Gastroesophageal sphincter (tissue), 4 donors: ENCODE measurements around the gene EPHX1. TPM values are rescaled to one million over a fixed set of nuclear protein-coding genes. Genes with fewer than 3 reads are reported as not detected.
A peak's percentile ranks its signal among the peaks of the same experiment; 100 is the strongest.

Experiments used
- ATAC-seq: fragments of 150-250 bp; one replicate; pipeline ENCODE4 v1.9.1; 2016; ENCODE audit warnings: mild to moderate bottlenecking, moderate library complexity
- H3K27ac ChIP-seq, 4 donors: fragments of 200-600 bp; sonication (generic) in 3 of 4; 1 replicate in 3 of 4; 2 replicates in 1 of 4; pipeline ENCODE4 v1.5.1; 2016 to 2019
- H3K27me3 ChIP-seq: fragments of 200-600 bp; sonication (generic); one replicate; pipeline ENCODE4 v1.5.1; 2019
- H3K36me3 ChIP-seq, 2 donors: fragments of 200-600 bp; sonication (generic); one replicate each; pipeline ENCODE4 v1.5.1; 2019; ENCODE audit warnings: control low read depth in 1 of 2
- H3K4me1 ChIP-seq, 3 donors: fragments of 200-600 bp; sonication (generic); 1 replicate in 2 of 3; 2 replicates in 1 of 3; pipeline ENCODE4 v1.5.1; 2016 to 2019; ENCODE audit warnings: control low read depth in 2 of 3
- H3K4me3 ChIP-seq, 2 donors: fragments of 200-600 bp; sonication (generic); one replicate each; pipeline ENCODE4 v1.5.1; 2019; ENCODE audit warnings: mild to moderate bottlenecking in 1 of 2, moderate library complexity in 1 of 2
- H3K9me3 ChIP-seq, 3 donors: fragments of 200-600 bp; sonication (generic); one replicate each; pipeline ENCODE4 v1.5.1; 2017 to 2019; ENCODE audit warnings: control low read depth in 2 of 3
- CTCF ChIP-seq, 4 experiments: fragments of 200-600 bp in 2 of 4; fragments of 450-650 bp in 2 of 4; sonication (generic) in 1 of 4; IDR thresholded peaks; one replicate each; pipeline ENCODE4 v1.5.1; 2017 to 2019; ENCODE audit warnings: antibody characterized with exemption in 4 of 4, mild to moderate bottlenecking in 2 of 4, moderate library complexity in 2 of 4
- EP300 ChIP-seq: sonication (generic); formaldehyde crosslinking; IDR thresholded peaks from one replicate; pipeline ENCODE4 v1.6.1; 2017; ENCODE audit warnings: antibody characterized with exemption, mild to moderate bottlenecking
- POLR2A ChIP-seq, 2 donors: fragments of 450-650 bp; IDR thresholded peaks; one replicate each; pipeline ENCODE4 v1.6.1; 2017; ENCODE audit warnings: antibody characterized with exemption in 2 of 2, mild to moderate bottlenecking in 2 of 2, moderate library complexity in 1 of 2
- POLR2AphosphoS5 ChIP-seq: sonication (generic); formaldehyde crosslinking; IDR thresholded peaks from one replicate; pipeline ENCODE4 v1.6.1; 2017; ENCODE audit warnings: antibody characterized with exemption
- WGBS, 2 donors: methylation state at CpG; one replicate each; pipeline ENCODE4 v1.1.5; 2018; ENCODE audit warnings: low coverage in 1 of 2; 5-methylcytosine and 5-hydroxymethylcytosine counted together
- total RNA-seq, 4 donors: library from RNA; depleted of rRNA; stranded (reverse); fragments of >200 nt; gene quantifications; one replicate each; pipeline ENCODE4 v1.1.0, GENCODE V29; 2016

Gene EPHX1
- total RNA-seq, 4 donors from 2014 or later: 74.0 to 133 (median 101) TPM

DNA sequence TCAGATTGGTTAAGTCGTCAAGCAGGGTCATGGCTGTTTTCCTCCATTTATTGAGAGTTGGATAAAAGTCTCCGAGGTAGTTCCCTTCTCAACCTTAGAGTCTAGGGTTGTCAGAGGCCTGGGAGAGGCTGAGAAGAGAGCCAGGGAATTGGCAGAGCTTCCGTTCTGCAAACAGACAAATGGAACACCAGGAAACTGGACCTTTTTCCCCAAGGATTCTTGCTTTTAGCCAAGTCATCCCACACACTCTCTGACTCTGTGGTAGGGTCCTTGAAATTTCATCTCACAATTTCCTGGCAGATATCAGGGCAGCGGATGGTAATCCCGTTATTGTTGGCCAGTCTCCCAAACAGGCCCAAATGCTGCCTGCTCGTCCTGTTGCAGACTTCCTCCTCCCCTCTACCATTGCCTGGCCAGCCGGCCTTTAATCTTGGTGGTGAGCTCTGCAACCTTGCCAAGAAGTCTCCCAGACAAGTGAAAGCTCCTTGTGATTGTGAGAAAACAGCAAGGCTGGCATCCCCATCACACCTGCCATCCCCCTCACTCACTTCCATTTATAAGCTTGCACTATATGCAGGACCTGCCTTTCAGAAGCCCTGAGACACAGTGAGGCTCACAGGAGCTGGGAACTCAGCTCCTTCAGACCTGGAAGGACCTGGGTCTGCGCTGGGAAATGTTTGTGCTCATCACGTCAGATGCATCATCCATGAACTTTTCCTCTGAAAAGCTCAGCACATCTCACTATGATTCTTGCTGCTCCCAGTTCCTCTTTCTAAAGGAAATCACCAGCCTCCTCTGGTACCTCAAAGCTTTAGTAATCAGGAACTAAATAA is 46.0 kb upstream of the EPHX1 start:
- no peaks in the 10 kb centered on the region for H3K27me3 ChIP-seq
- H3K27ac ChIP-seq: peak overlapping the region in 3 of 4 donors; percentile 56 to 67 (median 66)
- WGBS, 2 donors: 15 to 28% methylated on average over 4 to 8 of the region's 9 CpGs
- no peak for TF ChIP-seq EP300
- TF ChIP-seq CTCF (IDR thresholded peaks at IDR 0.05): no peak
- no peak for TF ChIP-seq POLR2AphosphoS5
- TF ChIP-seq POLR2A (IDR thresholded peaks at IDR 0.05): no peak
- H3K4me3 ChIP-seq: no peak overlapping the region
- H3K36me3 ChIP-seq: no peaks in the 10 kb centered on the region
- H3K9me3 ChIP-seq: no peaks in the 10 kb centered on the region
- H3K4me1 ChIP-seq: peaks cover 0 to 57% (median 29%) of the 10 kb centered on the region in 3 donors
- ATAC-seq: no peak

GRCh38 chr1:225765982-225766674 is 43.8 kb upstream of the EPHX1 start:
- Histone ChIP-seq H3K4me3 (no peak overlapping the region), H3K36me3 (no peaks in the 10 kb centered on the region), H3K27me3 (no peaks in the 10 kb centered on the region), H3K27ac (peak overlapping the region in 3 of 4 donors; percentile 58 to 72 (median 64)), H3K9me3 (no peaks in the 10 kb centered on the region), H3K4me1 (peaks cover 0 to 65% (median 29%) of the 10 kb centered on the region in 3 donors)
- ATAC-seq: no peak
- no peak for TF ChIP-seq POLR2AphosphoS5
- TF ChIP-seq CTCF (IDR thresholded peaks at IDR 0.05): no peak
- TF ChIP-seq EP300: no peak
- no peak for TF ChIP-seq POLR2A (IDR thresholded peaks at IDR 0.05)
- WGBS, 2 donors: 86 to 95% methylated on average over 5 of the region's 6 CpGs

DNA sequence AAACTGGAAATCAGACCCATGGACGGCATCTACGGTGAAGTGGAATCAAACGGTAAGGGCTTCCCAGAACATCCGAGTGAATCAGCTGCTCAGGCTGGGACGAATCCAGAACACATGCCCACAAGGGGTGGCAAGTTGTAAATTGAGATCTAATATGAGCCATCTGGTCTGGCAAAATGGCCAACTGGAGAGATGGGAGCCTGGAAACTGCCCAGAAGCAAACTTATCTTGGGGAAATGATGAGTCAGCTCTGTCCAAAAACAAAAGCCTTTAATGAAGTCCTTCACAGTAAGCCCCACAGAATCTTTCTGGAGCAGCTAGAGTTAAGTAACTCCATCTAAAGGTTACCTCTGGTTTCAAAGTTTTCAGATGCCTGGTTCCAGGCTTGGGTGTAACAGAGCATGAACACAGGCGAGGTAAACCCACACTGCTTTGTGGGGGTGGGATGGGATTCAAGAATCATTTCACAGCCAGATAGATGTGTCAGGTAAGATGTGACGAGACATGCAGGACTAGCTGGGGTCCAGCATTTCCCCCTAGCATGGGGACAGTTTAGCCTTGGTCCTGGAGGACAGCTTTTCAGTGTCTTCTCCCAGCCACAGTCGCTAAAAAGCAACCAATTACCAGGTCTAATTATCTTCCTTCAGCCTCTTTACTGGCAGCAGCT is 42.8 kb upstream of the EPHX1 start:
- Histone ChIP-seq H3K27ac (peak overlapping the region in 3 of 4 donors; percentile 58 to 72 (median 64)), H3K27me3 (no peaks in the 10 kb centered on the region), H3K4me3 (no peak overlapping the region), H3K36me3 (no peaks in the 10 kb centered on the region), H3K4me1 (peaks cover 0 to 75% (median 33%) of the 10 kb centered on the region in 3 donors), H3K9me3 (no peaks in the 10 kb centered on the region)
- no peak for TF ChIP-seq EP300
- TF ChIP-seq CTCF (IDR thresholded peaks at IDR 0.05): no peak
- TF ChIP-seq POLR2AphosphoS5: peak; percentile 88
- TF ChIP-seq POLR2A (IDR thresholded peaks at IDR 0.05): no peak
- 18 to 42% methylated on average over 2 to 3 of the region's 8 CpGs for WGBS, 2 donors
- ATAC-seq: peak; percentile 29

DNA sequence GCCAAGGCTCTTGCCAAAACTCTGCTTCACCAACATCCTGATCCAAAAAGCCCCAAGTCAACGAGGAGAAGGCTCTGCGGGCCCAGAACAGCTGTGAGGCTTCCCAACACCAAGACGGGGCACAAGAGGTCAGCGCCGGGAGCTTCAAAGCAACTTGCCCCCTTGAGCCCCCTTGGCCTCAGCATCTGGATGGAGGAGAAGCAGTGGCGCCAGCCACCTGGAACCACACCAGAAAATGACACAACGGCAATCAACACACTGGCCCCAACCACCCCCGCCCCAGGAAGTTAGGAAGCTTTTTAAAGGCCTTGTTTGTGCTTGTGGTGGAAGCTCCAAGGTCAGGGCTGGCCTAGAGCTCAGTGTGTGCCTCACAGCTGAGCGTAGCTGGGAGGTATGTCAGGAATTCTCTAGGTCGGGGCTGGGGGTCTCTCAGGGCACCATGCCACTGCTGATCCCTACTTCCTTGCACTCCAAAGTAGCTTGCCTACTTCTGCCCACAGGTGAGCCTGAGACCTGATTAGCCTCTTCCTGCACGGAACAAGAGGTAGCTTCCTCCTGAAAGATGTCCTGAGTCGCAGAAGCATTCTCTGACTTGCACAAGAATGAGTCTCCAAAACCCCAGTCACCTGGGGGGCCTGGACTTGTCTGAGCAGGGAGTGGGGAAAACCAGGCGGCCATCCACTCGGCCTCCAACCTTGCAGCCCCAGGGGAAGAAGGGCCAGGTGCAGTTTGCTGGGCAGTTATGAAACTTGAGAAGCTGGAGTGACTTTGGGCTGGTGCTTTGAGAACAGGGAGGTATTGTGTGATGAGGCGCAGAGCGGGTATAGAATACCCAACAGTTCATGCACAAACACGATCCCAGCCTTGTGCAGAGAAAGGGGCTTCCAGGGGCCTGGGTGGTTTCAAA is 42.0 kb upstream of the EPHX1 start:
- no peaks in the 10 kb centered on the region for H3K9me3 ChIP-seq
- WGBS, 2 donors: 93 to 100% methylated on average over 2 to 3 of the region's 17 CpGs
- ATAC-seq: peak; percentile 39
- peaks cover 0 to 76% (median 34%) of the 10 kb centered on the region in 3 donors for H3K4me1 ChIP-seq
- H3K27me3 ChIP-seq: no peaks in the 10 kb centered on the region
- H3K4me3 ChIP-seq: no peak overlapping the region
- H3K36me3 ChIP-seq: no peaks in the 10 kb centered on the region
- peak overlapping the region in 3 of 4 donors; percentile 58 to 72 (median 64) for H3K27ac ChIP-seq
- TF ChIP-seq EP300 (no peak), POLR2A (IDR thresholded peaks at IDR 0.05) (no peak), POLR2AphosphoS5 (peak; percentile 58), CTCF (IDR thresholded peaks at IDR 0.05) (no peak)
